H9 (cell line): ENCODE measurements around the gene CHD6. TPM values are rescaled to one million over a fixed set of nuclear protein-coding genes. Genes with fewer than 3 reads are reported as not detected.
A peak's percentile ranks its signal among the peaks of the same experiment; 100 is the strongest.

ENCODE experiments used
- DNase-seq: peaks from one replicate; pipeline ENCODE4 v3.0.0-alpha.2; 2017
- H2AFZ ChIP-seq: one replicate; pipeline ENCODE4 v1.6.1; 2013; ENCODE audit warnings: mild to moderate bottlenecking, low read length, control low read depth, moderate library complexity
- H2AK5ac ChIP-seq: 2 replicates; pipeline ENCODE4 v1.6.1; 2013; ENCODE audit warnings: low read length, control low read depth, mixed read lengths; ENCODE audit not compliant: insufficient read length
- H2BK120ac ChIP-seq: one replicate; pipeline ENCODE4 v1.6.1; 2013; ENCODE audit warnings: low read depth, mild to moderate bottlenecking, low read length, control low read depth, inconsistent platforms; ENCODE audit not compliant: poor library complexity, severe bottlenecking
- H2BK12ac ChIP-seq: 2 replicates; pipeline ENCODE4 v1.6.1; 2013; ENCODE audit warnings: low read length, control low read depth, mixed read lengths, low read depth; ENCODE audit not compliant: insufficient read length
- H2BK15ac ChIP-seq: 2 replicates; pipeline ENCODE4 v1.6.1; 2013; ENCODE audit warnings: low read depth, low read length, control low read depth
- H2BK20ac ChIP-seq: one replicate; pipeline ENCODE4 v1.6.1; 2013; ENCODE audit warnings: low read depth, mild to moderate bottlenecking, low read length, control low read depth, inconsistent platforms; ENCODE audit not compliant: poor library complexity, severe bottlenecking
- H2BK5ac ChIP-seq: 2 replicates; pipeline ENCODE4 v1.6.1; 2013; ENCODE audit warnings: low read length, control low read depth, mixed read lengths; ENCODE audit not compliant: insufficient read length
- H3K14ac ChIP-seq: 2 replicates; pipeline ENCODE4 v1.6.1; 2013; ENCODE audit warnings: low read length, control low read depth; ENCODE audit not compliant: insufficient read depth
- H3K18ac ChIP-seq: 2 replicates; pipeline ENCODE4 v1.6.1; 2013; ENCODE audit warnings: low read depth, mild to moderate bottlenecking, mixed read lengths, low read length, control low read depth; ENCODE audit not compliant: insufficient read length
- H3K23ac ChIP-seq: 2 replicates; pipeline ENCODE4 v1.6.1; 2013; ENCODE audit warnings: low read length, control low read depth, mixed read lengths, low read depth; ENCODE audit not compliant: insufficient read length
- H3K23me2 ChIP-seq: 2 replicates; pipeline ENCODE4 v1.6.1; 2013; ENCODE audit warnings: low read depth, mild to moderate bottlenecking, mixed read lengths, low read length, control low read depth; ENCODE audit not compliant: insufficient read length, poor library complexity, severe bottlenecking
- H3K27ac ChIP-seq: 2 replicates; pipeline ENCODE4 v1.5.1; 2013; ENCODE audit warnings: low read length, control low read depth, mixed read lengths, low read depth; ENCODE audit not compliant: insufficient read length
- H3K27me3 ChIP-seq: 2 replicates; pipeline ENCODE4 v1.6.1; 2013; ENCODE audit warnings: low read length, control low read depth, inconsistent platforms; ENCODE audit not compliant: insufficient read depth
- H3K4ac ChIP-seq: 2 replicates; pipeline ENCODE4 v1.6.1; 2013; ENCODE audit warnings: low read depth, mild to moderate bottlenecking, control low read depth, inconsistent platforms, low read length, moderate library complexity
- H3K4me1 ChIP-seq: 2 replicates; pipeline ENCODE4 v1.6.1; 2013; ENCODE audit warnings: low read length, control low read depth, inconsistent platforms; ENCODE audit not compliant: insufficient read depth
- H3K4me2 ChIP-seq: 2 replicates; pipeline ENCODE4 v1.6.1; 2013; ENCODE audit warnings: low read length, control low read depth, mixed read lengths; ENCODE audit not compliant: insufficient read length, insufficient read depth
- H3K56ac ChIP-seq: 2 replicates; pipeline ENCODE4 v1.6.1; 2013; ENCODE audit warnings: low read depth, mild to moderate bottlenecking, mixed read lengths, low read length, control low read depth; ENCODE audit not compliant: insufficient read length
- H3K79me1 ChIP-seq: 2 replicates; pipeline ENCODE4 v1.6.1; 2013; ENCODE audit warnings: low read depth, mild to moderate bottlenecking, moderate library complexity, low read length, control low read depth, inconsistent platforms; ENCODE audit not compliant: insufficient read depth, poor library complexity, severe bottlenecking
- H3K79me2 ChIP-seq: 2 replicates; pipeline ENCODE4 v1.6.1; 2013; ENCODE audit warnings: low read length, control low read depth, inconsistent platforms; ENCODE audit not compliant: insufficient read depth
- H3K9ac ChIP-seq: 2 replicates; pipeline ENCODE4 v1.6.1; 2013; ENCODE audit warnings: low read length, control low read depth, mixed read lengths; ENCODE audit not compliant: insufficient read length; ENCODE audit errors: extremely low read depth
- H3K9me3 ChIP-seq: one replicate; pipeline ENCODE4 v1.6.1; 2013; ENCODE audit warnings: low read depth, low read length, inconsistent platforms; ENCODE audit not compliant: control insufficient read depth
- H3T11ph ChIP-seq: one replicate; pipeline ENCODE4 v1.6.1; 2013; ENCODE audit warnings: mild to moderate bottlenecking, low read length, control low read depth, inconsistent platforms
- H4K20me1 ChIP-seq: one replicate; pipeline ENCODE4 v1.6.1; 2013; ENCODE audit not compliant: control insufficient read depth, insufficient read length, insufficient read depth
- H4K5ac ChIP-seq: 2 replicates; pipeline ENCODE4 v1.6.1; 2013; ENCODE audit warnings: low read depth, mild to moderate bottlenecking, mixed read lengths, low read length, control low read depth; ENCODE audit not compliant: insufficient read length
- H4K8ac ChIP-seq: replicated peaks from 2 replicates; pipeline ENCODE4 v1.6.1; 2013; ENCODE audit warnings: low read length, control low read depth, mixed read lengths, low read depth; ENCODE audit not compliant: insufficient read length
- H4K91ac ChIP-seq: 2 replicates; pipeline ENCODE4 v1.6.1; 2013; ENCODE audit warnings: low read depth, mild to moderate bottlenecking, moderate library complexity, mixed read lengths, low read length, control low read depth; ENCODE audit not compliant: insufficient read length
- H3K27ac Mint-ChIP-seq, 3 experiments: 2 replicates in 2 of 3; 3 replicates in 1 of 3; pipeline ENCODE4 v1.8.0; 2020 to 2021; ENCODE audit warnings: mixed read lengths in 3 of 3, mild to moderate bottlenecking in 1 of 3, moderate library complexity in 1 of 3
- H3K27me3 Mint-ChIP-seq: 2 replicates; pipeline ENCODE4 v1.8.0; 2021; ENCODE audit warnings: low read depth, mild to moderate bottlenecking, moderate library complexity, mixed read lengths
- H3K36me3 Mint-ChIP-seq, 3 experiments: 2 replicates in 2 of 3; 3 replicates in 1 of 3; pipeline ENCODE4 v1.8.0; 2020 to 2021; ENCODE audit warnings: low read depth in 3 of 3, mixed read lengths in 3 of 3; ENCODE audit not compliant: insufficient read depth in 1 of 3
- H3K4me1 Mint-ChIP-seq, 2 experiments: 2 replicates each; pipeline ENCODE4 v1.8.0; 2020; ENCODE audit warnings: mixed read lengths in 2 of 2
- H3K4me3 Mint-ChIP-seq, 2 experiments: 2 replicates in 1 of 2; 3 replicates in 1 of 2; pipeline ENCODE4 v1.8.0; 2020 to 2021; ENCODE audit warnings: mild to moderate bottlenecking in 2 of 2, mixed read lengths in 2 of 2, moderate library complexity in 1 of 2
- H3K9me3 Mint-ChIP-seq, 2 experiments: 2 replicates in 1 of 2; 3 replicates in 1 of 2; pipeline ENCODE4 v1.8.0; 2020; ENCODE audit warnings: mild to moderate bottlenecking in 2 of 2, mixed read lengths in 2 of 2, moderate library complexity in 1 of 2
- WGBS: extraction: QIAGEN DNeasy Blood & Tissue Kit; methylation state at CpG from one replicate; pipeline ENCODE4 v1.1.7; 2013; ENCODE audit warnings: missing lambda C conversion rate, low lambda C conversion rate, mixed read lengths; ENCODE audit not compliant: insufficient read length; ENCODE audit errors: extremely low coverage; 5-methylcytosine and 5-hydroxymethylcytosine counted together
- total RNA-seq: library from RNA; stranded (reverse); gene quantifications from 2 replicates; pipeline ENCODE4 v1.2.1, GENCODE V29; 2021
- TF ChIP-seq, protein P1 (sequence below): fragments of 200-600 bp; sonication (generic); conservative IDR thresholded peaks from 3 replicates; pipeline ENCODE4 v1.8.0; 2021; ENCODE audit warnings: antibody characterized with exemption, mild to moderate bottlenecking

The CHD6 gene
- total RNA-seq, 1 experiment from 2014 or later = 51.5 TPM

- H4K20me1 ChIP-seq = no peaks in the 10 kb centered on the region
Measured at GRCh38 chr20:41617059-41617901, 897 bp downstream of the CHD6 start.

More at GRCh38 chr20:41617059-41617901, 897 bp downstream of the CHD6 start:
- Mint-ChIP-seq H3K27me3 (peaks cover 1% of the 10 kb centered on the region), H3K4me1 (peaks cover 50 to 51% of the 10 kb centered on the region in 2 experiments), H3K9me3 (no peaks in the 10 kb centered on the region), H3K27ac (peak overlapping the region; percentile 32 to 84 (median 65); a peak in 4 of 7 replicates), H3K4me3 (peak overlapping the region; percentile 85 to 96), H3K36me3 (0 out of 7 replicates have a peak, but pooled peaks cover 0 to under 1% (median 0%) of the 10 kb centered on the region in 3 experiments)
- H3K9ac ChIP-seq = peak overlapping the region; percentile 34
- no peak overlapping the region for H4K5ac ChIP-seq
- H3K56ac ChIP-seq = no peak overlapping the region
- H4K91ac ChIP-seq = no peak overlapping the region
- H3K4ac ChIP-seq = no peak overlapping the region
- H3K9me3 ChIP-seq = no peaks in the 10 kb centered on the region
- no CpG with 5 or more reads among the region's 35 CpGs for WGBS
- no peak overlapping the region for H3T11ph ChIP-seq
- H2AK5ac ChIP-seq = no peak overlapping the region
- DNase-seq = peak; percentile 32
- H2BK12ac ChIP-seq = no peak overlapping the region
- H3K23me2 ChIP-seq = peaks cover 9% of the 10 kb centered on the region
- H2BK15ac ChIP-seq = no peak overlapping the region
- peaks cover 34% of the 10 kb centered on the region; the same call in 1 of the 2 replicates for H3K79me2 ChIP-seq
- peaks cover 4% of the 10 kb centered on the region for H3K79me1 ChIP-seq
- TF ChIP-seq, protein P1, sequence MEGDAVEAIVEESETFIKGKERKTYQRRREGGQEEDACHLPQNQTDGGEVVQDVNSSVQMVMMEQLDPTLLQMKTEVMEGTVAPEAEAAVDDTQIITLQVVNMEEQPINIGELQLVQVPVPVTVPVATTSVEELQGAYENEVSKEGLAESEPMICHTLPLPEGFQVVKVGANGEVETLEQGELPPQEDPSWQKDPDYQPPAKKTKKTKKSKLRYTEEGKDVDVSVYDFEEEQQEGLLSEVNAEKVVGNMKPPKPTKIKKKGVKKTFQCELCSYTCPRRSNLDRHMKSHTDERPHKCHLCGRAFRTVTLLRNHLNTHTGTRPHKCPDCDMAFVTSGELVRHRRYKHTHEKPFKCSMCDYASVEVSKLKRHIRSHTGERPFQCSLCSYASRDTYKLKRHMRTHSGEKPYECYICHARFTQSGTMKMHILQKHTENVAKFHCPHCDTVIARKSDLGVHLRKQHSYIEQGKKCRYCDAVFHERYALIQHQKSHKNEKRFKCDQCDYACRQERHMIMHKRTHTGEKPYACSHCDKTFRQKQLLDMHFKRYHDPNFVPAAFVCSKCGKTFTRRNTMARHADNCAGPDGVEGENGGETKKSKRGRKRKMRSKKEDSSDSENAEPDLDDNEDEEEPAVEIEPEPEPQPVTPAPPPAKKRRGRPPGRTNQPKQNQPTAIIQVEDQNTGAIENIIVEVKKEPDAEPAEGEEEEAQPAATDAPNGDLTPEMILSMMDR = no peak
- H2BK120ac ChIP-seq = no peak overlapping the region
- no peak overlapping the region for H3K27ac ChIP-seq
- H3K14ac ChIP-seq = no peak overlapping the region
- H2AFZ ChIP-seq = no peak overlapping the region
- H3K23ac ChIP-seq = no peak overlapping the region
- no peak overlapping the region for H2BK20ac ChIP-seq
- H3K4me1 ChIP-seq = peaks cover 9% of the 10 kb centered on the region
- H3K18ac ChIP-seq = no peak overlapping the region
- H4K8ac ChIP-seq = no peak overlapping the region
- H3K27me3 ChIP-seq = no peaks in the 10 kb centered on the region
- no peak overlapping the region for H2BK5ac ChIP-seq
- peak overlapping the region; percentile 75 for H3K4me2 ChIP-seq
